ENCODE measurements around the gene DIAPH2.

DIAPH2 gene

GRCh38 chrX:97070346-97070745 lies 385.7 kb downstream of the DIAPH2 start:
- no peak for TF ChIP-seq CTCF (IDR thresholded peaks at IDR 0.05; ENCODE audit: low read length, missing control alignments)
- H3K4me3 ChIP-seq (replicated peaks; ENCODE audit: low read depth, low read length), result no peak overlapping the region
- DNase-seq (ENCODE audit: low read depth), result no peak

- no peak overlapping the region for H3K4me3 ChIP-seq (replicated peaks; ENCODE audit: low read depth, low read length)
- no peak for TF ChIP-seq CTCF (IDR thresholded peaks at IDR 0.05; ENCODE audit: low read length, missing control alignments)
- DNase-seq (ENCODE audit: low read depth), result no peak
Observed at GRCh38 chrX:97074400-97074799, 389.8 kb downstream of the DIAPH2 start.

GRCh38 chrX:97089116-97089515 lies 404.5 kb downstream of the DIAPH2 start:
- no peak overlapping the region for H3K4me3 ChIP-seq (replicated peaks; ENCODE audit: low read depth, low read length)
- no peak for DNase-seq (ENCODE audit: low read depth)
- TF ChIP-seq CTCF (IDR thresholded peaks at IDR 0.05; ENCODE audit: low read length, missing control alignments), result no peak

- peak; percentile 0 for DNase-seq (ENCODE audit: low read depth)
- no peak for TF ChIP-seq CTCF (IDR thresholded peaks at IDR 0.05; ENCODE audit: low read length, missing control alignments)
- H3K4me3 ChIP-seq (replicated peaks; ENCODE audit: low read depth, low read length), result no peak overlapping the region
Observed at GRCh38 chrX:97096385-97096784, 411.7 kb downstream of the DIAPH2 start.

GRCh38 chrX:97102938-97103337 lies 418.3 kb downstream of the DIAPH2 start:
- no peak for DNase-seq (ENCODE audit: low read depth)
- no peak for TF ChIP-seq CTCF (IDR thresholded peaks at IDR 0.05; ENCODE audit: low read length, missing control alignments)
- no peak overlapping the region for H3K4me3 ChIP-seq (replicated peaks; ENCODE audit: low read depth, low read length)

- no peak overlapping the region for H3K4me3 ChIP-seq (replicated peaks; ENCODE audit: low read depth, low read length)
- no peak for TF ChIP-seq CTCF (IDR thresholded peaks at IDR 0.05; ENCODE audit: low read length, missing control alignments)
- DNase-seq (ENCODE audit: low read depth), result no peak
Observed at GRCh38 chrX:97109730-97110129, 425.1 kb downstream of the DIAPH2 start.

- H3K4me3 ChIP-seq (replicated peaks; ENCODE audit: low read depth, low read length), result no peak overlapping the region
- DNase-seq (ENCODE audit: low read depth), result no peak
- TF ChIP-seq CTCF (IDR thresholded peaks at IDR 0.05; ENCODE audit: low read length, missing control alignments), result no peak
Observed at GRCh38 chrX:97117572-97117971, 432.9 kb downstream of the DIAPH2 start.

All from fibroblast of pulmonary artery (primary cell).